GM18858 (cell line): ENCODE results near the gene ZNF423.

ENCODE experiments used
- ATAC-seq: cut with Tn5 transposase; IDR thresholded peaks from one replicate; pipeline ENCODE4 v1.9.1; 2021; ENCODE audit not compliant: unreplicated experiment

The ZNF423 gene

GRCh38 chr16:49502136-49502881, 353.6 kb downstream of the ZNF423 start:
- no peak for ATAC-seq

DNA sequence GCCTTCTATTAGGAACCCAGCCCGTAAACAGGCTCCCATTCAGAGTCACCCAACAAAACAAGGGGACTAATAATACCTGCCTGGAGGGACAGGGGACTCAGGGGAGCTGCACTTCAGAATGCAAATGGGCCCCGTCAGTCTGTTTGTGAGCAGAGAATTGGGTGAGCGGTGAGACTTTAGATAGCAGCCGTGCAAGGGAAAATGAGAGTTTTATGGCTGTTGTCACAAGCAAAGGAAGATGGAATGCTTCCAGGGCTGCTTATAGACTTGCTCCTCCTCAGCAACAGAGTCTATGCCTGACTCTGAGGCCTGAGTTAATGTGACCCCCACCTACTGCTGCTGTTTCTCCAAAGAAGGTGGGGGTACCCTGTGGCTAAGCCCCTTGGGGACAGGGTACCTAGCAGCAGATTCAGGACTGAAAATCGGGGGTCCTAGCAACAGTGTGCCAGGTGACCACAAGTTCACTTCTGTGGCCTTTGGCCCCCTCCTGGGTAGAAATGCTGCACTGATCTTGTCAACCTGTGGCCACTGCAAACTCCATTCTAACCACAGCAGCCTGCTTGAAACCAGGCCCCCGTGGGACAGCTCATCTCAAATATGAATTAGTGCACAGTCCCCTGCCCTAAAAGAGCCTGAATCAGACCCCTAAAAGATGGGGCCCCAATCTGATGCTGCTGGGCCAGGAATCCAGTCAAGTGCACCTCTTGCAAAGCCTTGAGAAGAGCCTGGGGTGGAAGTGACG, 355.9 kb downstream of the ZNF423 start:
- ATAC-seq = no peak

- ATAC-seq = no peak
Observed at GRCh38 chr16:49499414-49499785, 356.5 kb downstream of the ZNF423 start.

DNA sequence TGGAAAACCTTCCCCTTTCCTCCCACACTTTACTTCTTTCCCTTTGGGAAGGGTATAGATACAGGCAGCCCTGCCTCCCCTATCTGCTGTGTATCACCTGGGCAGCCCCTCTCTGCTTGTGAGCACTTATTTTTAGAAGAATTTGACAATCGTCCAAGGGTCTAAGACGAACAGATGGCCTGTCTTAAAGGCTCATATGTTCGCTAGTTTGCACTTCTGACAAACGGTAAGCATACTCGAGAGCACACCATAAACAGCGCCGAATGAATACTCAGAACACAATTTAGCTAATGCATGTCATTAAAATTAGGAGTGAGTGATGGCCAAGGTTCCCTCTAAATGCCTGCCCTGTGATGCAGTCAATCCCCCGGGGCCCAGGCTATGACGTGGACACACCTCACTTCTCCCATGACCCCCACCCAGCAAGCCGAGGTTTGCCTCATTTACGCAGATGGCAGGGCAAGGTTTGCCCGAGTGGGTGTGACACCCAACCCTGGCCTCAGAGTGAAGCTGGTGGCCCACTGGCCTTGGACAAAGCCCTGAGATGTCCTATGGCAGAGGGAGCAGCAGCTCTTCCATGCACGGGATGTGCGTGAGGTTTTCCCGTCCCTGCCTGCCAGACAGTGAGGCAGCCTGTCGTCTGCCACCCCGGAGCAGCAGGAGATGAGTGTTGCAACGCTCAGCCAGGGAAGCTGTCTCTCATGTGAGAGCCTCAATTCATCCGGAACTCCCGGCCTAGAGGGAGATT, 357.1 kb downstream of the ZNF423 start:
- no peak for ATAC-seq

DNA sequence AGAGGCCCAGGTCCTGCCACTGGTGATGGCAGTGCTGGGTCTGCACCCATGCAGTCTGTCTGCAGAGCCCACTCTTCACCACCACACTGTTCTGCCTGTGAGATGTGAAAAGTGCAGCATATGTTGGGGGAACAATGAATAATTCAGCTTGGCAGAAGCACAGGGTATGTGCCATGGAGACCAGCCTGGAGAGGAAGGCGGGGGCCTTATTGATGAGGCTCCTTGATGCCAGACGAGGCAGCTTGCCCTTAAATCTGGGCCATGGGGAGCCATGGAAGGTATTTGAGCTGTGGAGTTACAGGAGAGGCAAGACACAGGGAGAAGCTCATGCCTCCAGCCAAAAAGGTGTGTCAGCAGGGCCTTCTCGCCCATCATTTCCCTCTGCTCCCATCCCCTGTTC, 357.6 kb downstream of the ZNF423 start:
- no peak for ATAC-seq

DNA sequence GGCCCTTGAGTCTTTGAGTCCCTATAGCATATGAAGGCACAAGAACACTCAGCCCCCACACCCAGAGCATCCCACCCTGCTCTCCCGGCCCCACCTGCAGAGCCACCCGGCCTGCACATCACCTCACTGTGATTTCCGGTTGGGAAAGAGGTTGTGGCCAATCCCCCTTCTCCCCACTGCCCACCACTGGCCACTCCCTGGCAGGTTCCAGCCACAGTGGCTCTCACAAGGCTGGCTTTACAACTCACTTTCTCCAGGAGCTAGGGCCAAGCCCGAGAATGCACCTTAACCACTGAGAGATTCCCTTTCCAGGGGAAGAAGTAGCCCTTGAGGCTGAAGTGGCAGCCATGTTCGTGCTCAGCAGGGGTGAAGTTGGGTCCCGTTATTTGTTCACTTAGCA, 358.4 kb downstream of the ZNF423 start:
- no peak for ATAC-seq

DNA sequence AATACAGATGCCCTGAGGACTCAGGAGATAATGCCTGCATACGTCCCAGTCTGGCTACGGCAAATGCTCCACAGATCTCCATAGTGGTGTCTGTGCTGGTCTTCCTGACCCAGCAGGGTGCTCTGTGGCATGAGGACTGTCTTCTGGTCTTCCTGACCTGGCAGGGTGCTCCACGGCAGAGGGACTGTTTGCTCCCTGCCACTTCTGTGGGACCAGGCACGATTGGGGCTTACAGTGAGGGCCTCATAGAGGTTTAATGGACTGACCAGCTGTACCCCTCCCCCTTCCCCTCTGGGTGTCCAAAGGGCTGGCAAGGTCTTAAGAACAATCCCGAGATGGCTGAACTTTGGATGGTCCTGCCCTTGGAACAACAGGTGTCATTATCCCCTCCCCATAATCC, 359.3 kb downstream of the ZNF423 start:
- no peak for ATAC-seq

DNA sequence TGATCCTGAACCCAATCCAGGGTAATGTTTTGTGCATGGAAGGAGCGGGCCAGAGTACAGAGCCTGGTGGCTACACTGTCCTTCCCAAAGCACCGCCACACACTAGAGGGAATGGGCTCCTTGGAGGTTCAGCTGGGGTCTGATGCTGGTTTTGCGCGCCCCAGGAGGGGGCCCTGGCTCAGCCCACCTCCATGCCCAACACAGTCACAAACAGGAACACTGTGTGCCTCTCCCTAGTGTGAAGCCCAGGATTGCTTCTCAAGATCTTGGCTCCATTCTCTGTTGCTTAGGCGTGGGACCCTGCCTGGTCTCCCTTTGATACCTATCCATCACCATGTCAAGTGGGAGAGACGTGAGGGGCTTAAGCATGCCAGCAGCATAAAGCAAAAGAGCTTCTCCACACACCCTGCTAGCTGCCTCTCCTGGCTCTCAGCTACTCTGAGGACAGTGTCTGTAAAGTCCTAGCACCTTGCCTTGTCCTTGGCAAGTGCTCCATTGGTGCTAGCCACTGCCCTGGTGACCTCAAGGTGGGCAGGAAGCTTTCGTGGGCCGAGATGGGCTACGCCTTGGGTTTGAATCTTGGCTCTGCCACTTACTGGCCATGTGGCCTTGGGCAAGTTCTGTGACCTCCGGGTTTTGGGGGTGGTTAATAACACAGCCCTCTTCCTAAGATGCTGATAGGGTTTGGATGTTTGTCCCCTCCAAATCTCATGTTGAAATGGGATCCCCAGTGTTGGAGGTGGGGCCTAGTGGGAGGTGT, 360.1 kb downstream of the ZNF423 start:
- ATAC-seq = no peak

DNA sequence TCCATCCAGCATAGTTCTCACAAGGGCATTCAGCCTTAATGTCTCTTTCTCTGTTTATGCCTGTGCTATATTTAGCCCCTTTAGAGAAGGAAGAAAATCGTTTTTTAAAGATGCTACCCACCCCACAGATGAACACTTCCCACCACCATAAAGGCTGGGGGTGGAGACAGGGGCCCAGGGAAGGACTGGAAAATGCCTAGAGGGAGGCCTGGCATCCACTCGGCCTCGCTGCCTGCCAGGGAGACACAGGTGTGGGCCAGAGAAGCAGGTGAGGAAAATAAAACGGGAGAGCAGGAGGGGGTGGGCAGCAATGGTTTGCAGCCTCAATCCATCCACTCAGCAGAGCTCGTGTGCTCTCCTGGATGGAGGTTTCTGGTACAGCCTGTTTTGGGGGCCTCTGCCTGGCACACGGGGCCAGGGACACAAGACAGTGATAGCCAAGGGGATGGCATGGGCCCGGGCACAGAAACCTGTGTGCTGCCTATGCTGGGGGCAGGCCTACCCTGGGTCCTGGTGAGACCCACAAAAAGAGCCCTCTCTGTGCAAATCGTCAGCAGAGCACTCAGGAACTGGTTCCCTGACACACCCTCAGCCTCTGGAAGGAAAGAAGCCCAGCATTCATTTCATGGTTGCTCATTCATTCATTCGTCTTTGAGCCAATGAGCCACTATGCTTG, 360.9 kb downstream of the ZNF423 start:
- ATAC-seq = no peak

DNA sequence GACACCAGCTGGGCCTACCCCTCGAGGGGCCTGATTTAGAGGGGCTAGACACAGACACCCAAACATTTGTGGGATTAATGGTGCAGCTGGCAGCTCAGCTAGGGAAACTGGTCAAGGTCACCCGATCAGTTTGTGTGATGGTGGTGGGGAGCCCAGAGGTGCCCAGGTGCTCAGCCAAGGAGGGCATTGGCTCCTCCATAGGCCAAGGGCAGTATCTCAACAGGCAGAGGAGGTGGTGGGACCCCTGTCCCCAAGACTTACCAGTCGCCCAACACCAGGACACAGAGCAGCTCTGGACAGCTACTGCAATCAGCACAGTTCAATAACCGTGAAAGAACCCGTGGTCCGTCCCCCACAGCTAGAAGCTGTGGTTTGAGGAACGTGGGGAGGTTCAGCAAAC, 361.4 kb downstream of the ZNF423 start:
- no peak for ATAC-seq

DNA sequence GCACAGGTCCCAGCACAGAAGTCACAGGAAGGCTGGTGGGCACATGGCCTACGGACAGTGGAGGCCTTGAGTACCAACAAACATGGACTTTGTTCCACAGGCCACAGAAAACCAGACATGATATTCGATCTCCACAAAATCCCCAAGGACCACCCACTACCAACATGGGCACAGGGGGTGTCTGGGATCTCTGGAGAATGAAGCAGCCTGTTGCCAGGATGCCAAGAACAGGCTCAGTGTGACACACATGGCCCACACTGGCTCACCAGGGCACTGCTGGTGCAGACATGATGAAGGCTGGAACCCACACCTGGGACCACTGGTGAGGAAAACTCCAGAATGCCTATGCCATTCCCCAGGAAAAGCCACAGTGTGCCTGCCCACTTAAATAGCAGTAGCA, 362.1 kb downstream of the ZNF423 start:
- no peak for ATAC-seq

DNA sequence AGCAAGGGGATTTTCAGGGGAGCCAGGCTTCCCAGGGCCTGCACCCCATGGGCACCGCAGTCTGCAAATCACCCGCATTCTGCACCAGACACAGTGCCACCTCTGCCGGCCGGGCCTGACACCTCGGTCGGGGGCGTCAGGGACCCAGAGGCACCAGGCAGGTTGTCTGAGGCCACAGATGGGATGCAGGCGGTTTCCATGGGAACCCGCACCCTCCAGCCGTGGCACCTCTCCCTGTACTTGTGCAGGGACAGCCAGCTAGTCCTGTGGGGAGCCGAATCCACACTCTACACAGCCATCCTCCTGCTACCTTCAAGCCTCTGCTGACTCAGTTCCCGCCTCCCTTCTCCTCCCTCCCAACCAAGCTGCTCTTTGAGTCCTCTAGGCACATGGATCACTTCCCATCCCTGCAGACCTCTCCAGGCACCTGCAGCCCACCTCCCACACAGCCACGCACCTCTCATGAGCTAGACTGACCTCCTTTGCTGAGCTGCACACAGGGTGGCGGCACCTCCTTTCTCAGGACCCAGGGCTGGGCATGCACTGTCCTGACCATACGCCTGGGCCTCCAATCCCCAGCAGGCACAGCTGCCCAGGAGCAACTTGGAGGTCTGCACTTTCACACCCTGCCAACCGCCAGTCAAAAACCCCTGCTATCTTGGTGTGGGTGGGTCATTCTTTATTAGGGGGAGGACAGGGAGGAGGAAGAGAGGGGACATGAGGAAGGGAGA, 362.9 kb downstream of the ZNF423 start:
- no peak for ATAC-seq

DNA sequence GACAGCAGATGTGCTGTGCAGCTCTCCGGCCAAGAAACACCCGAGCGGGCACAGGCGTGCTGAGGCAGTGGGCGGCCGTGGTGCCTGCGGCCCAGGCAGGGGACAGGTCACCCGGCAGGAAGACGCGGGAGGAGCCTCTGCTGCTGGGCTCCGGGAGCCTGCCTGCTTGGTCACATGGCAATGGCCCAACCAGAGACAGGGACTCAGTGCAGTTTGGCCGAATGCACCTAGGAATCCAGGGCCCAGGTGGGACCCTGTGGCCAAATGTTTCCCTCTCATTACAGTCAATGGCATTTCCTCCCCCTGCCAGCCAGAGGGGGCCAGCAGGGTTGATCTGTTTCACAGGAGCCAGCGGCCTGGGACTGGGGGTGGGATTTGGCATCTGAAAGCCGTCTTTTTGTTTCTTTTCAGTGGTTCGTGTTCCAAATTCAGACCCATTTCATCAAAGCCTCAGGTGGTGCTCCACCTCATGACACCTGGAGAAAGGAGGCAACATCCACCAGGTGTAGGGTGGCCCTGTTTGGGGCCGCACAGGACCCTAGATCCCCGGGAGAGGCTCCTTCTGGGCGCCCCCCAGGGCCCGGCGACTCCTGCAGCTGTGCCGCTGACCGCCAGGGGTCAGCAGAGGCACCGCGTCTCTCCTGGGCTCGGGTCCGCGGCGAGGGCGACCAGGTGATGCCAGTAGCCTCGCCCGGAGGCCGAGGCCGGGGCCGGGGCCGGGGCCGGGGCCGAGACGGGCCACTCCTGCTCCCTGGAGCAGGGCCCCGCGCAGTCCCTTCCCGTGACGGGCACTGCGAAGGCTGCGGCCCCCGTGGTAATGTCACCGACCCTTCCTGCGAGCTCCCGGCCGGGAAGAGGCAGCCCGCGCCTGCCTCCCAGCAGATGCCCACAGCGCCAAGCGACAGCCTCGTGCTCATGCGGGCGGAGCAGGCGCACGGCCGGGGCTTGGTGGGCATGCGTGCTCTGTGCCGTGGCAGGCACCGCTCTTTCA, 363.8 kb downstream of the ZNF423 start:
- no peak for ATAC-seq

DNA sequence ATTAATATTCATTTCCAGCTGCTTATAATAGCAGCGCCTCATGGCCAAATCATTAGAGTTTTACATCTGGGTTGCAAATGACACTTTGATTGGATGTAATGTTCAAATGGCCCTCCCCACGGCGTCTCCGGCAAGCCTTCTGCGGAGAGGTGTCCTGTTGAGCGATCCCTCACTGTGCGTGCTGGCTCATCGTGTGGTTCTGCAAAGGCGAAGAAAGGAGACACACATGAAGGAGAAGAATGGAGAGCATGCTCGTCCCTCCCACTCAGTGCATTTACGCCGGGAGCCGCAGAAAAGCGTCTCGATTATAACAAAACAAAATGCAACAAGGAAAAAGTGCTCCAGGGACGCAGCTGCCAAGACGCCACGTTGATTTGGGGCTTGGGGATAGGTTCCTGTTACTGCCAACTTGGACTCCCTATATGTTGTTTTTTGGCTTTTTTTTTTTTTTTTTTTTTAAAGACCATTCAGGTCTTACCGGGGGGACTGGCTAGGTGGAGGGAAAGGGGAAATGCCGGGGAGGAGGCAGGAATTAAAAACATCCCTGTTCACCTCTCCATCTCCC, 364.7 kb downstream of the ZNF423 start:
- ATAC-seq = no peak

- no peak for ATAC-seq
Observed at GRCh38 chr16:49490321-49490705, 365.6 kb downstream of the ZNF423 start.

GRCh38 chr16:49489686-49490320, 366.1 kb downstream of the ZNF423 start:
- ATAC-seq = no peak

DNA sequence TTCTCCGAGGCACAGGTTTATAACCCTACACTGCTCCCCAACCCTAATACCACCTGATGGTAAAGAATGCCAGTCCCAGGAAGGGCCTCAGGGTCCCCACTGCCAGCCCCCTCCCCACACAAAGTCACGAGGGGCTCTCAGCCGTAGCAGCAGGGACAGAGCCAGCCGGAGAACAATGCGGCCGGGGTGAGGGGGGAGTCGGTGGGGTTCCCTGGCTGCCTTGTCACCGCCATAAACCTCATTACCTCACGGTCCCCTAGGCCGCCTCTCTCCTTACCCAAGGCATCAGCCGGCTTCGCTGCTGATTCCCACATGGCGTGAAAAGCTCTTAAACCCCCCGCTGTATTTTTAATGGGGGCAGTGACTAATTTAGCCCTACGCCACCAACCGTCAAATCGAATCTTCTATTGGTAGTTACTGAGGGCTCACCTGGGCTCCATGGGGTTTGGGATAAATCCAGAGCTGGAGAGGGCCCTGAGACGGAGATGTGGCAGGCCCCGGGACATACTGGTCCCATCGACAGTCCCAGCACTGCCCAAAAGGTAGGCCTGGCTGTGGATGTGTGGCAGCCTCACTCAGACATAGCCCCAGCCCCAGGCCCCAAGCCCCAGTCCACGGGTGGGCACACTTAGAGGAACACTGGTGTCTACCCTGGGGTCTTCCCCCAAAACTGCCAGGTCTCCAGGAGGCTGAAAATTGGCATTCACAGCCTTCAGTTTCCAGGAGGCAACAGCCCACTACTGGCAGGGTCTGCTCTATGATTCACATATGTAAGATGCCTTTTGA, 367.0 kb downstream of the ZNF423 start:
- ATAC-seq = no peak
